Right hindlimb (tissue), 1 donor: ENCODE data around the gene HECTD4.

Experiments used
- DNase-seq: peaks from one replicate; pipeline ENCODE4 v3.0.0-alpha.2; 2018

HECTD4 gene

DNA sequence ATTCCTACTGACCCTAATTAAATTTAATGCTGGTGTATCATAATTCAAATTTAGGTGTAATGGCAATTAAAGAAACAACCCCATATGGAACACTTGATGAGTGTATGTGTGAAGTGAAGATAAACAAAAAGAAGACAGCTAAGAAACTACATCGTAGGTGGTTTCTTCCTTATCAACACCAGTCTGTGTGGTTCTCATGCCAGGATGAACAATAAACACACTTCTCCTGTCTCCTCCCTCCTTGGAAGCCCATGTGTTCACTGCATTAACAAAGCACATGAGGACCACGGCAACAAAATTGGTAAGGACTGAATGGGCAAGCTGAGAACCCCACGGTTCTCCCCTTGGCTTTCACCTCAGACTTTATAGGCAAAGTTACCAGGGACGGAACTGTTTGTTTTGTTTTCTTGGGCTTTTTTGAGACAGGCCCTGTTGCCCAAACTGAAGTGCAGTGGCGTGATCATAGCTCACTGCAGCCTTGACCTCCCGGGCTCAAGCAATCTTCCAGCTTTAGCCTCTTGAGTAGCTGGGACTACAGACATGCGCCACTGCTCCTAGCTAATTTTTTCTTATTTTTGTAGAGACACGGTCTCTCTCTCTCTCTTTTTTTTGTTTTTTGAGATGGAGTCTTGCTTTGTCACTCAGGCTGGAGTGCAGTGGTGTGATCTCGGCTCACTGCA lies 185.9 kb downstream of the HECTD4 start:
- no peak for DNase-seq

DNA sequence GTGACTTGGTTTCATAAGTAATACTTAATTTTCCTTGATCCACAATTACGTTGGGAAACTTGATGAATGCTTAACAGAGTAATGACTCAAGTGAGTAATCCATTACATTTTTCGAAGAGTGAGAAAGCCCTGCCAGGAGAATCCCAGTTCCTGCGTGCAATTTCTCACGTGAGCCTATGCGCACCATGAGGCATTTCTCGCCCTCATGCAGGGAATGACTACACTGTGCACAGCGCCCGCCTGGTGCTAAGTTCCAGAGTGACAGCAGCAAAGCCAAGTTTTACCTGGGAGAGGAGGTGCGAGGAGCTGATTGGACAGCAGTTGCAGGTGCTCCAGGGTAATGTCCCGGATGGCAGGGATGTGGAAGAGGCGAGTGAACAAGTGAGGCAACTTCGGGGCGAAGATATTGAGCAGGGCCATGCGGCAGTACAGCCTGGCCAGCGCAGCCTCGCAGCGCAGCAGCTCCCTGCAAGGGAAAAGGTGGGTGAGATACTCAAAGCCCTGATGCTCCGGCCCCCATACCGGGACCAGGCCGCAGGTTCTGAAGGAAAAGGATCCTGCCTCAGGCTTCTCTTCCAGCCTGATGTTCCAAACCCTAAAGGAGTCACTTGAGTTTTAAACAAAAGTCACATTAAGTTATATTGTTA lies 187.5 kb downstream of the HECTD4 start:
- DNase-seq, result no peak

DNA sequence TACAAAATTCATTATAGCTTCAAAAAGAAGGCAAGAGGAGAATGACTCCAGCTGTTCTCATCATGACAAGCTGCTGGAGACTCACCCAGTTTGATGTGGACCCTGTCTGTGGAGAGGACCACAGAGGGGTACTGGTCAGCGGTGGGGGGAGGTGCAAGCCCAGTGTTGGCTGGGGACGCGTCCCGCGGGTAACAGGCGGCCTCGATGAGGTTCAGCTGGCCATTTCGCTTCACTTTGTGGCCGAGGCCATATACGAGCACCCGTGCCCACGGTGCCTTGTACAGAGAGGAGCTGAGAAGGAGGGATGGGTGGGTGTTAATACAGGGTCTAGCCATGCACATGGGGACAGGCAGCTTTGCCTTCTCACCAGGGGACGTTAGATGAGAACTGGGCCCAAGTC lies 189.8 kb downstream of the HECTD4 start:
- DNase-seq, result no peak

DNA sequence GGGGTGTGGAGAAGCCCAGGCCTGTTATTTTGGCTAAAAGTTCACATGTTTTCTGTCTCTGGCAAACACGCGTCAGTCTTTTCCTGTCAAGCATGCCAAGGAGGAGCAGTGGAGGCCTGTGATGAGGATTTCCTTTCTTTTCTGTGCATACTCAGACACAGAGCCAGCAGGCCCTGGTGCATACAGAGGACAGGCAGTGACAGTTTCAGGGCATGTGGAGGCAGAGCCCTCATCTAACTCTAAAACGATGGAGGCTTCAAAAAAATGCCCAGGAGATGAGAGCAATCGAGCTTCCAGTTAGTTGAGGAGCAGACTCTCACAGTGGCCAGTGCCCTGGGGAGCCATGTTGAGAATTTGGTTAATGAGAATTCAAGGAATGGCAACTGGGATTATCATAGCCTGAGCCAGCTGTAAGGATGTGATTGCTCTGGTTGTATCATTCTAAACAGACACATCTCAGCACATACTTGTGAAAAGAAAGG lies 190.3 kb downstream of the HECTD4 start:
- no peak for DNase-seq

DNA sequence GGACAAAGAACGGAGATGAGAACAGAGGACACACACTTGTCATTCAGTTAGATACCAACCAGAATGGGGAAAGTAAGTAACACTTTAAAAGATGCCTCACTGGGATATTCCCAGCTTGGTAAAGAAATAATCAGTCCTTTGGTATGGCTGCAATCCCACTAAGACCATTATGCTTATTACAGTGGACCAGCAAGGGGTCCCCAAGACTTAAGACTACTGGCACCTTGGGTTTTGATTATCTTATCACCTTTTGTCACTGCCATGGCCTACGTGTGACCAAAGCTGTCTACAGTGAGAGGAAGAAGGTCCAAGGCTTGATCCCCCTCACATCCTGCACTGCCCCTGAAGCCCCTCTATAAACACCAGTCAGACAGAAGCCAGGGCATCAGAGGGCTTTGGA lies 191.0 kb downstream of the HECTD4 start:
- no peak for DNase-seq

DNA sequence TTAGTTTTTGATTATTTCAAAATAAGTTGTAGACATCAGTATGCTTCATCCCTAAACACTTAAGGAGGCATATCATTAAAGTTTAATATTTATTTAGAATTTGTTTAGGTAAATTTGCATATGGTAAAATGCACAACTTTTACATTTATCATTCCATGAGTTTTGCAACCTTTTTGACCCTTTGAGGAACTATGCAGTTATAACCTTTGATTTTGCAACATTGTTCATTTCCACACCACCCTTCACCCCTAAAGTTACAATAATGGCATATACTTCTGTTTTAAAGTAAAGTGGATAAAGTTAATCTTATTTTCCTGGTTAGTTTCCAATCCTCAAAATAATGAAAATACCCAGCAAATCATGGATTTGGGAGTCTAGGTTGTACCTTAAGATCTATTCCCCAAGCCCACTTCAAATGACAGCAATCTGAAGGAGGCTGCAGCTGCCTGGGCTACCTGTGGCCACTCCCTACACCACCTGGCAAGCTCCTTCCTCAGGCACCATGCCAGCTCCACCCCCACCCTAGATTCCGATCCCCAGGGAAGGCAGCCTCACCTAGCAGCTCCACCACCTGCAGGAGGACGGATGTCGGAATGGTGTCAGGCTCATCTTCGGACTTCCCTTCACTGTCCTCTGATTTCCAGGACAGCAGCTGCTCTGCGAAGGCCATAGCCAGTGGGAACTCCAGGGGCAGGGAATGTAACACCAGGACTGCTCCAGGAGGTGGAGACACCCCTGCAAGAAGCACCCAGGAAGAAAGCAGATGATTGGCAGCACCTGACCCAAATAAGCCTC lies 191.8 kb downstream of the HECTD4 start:
- no peak for DNase-seq

DNA sequence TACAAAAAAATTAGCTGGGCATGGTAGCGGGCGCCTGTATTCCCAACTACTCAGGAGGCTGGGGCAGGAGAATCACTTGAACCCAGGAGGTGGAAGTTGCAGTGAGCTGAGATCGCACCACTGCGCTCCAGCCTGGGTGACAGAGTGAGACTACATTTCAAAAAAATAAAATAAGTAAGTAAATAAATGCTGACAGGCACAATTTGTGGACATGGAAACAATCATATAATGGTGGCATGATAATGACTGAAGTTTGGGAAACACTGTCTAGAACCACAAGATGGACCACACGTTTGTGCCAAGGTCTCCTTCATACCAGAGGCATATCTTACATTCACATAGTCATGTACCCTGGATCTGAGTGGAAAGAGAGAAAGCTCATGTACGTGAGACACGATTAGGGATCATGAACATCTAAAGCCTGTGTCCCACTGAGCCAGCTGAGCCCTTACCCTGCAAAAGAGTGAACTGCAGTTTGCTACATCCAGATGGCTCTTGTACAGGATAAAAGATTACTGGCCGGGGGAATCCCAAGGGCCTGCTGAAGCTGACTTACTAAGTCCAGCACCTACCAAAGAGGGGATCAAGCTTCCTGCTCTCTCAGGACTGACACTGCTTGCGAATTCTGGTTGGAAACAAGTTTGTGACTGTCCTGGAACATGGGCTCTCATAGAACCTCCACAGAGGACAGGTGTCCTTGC lies 194.0 kb downstream of the HECTD4 start:
- DNase-seq, result no peak

DNA sequence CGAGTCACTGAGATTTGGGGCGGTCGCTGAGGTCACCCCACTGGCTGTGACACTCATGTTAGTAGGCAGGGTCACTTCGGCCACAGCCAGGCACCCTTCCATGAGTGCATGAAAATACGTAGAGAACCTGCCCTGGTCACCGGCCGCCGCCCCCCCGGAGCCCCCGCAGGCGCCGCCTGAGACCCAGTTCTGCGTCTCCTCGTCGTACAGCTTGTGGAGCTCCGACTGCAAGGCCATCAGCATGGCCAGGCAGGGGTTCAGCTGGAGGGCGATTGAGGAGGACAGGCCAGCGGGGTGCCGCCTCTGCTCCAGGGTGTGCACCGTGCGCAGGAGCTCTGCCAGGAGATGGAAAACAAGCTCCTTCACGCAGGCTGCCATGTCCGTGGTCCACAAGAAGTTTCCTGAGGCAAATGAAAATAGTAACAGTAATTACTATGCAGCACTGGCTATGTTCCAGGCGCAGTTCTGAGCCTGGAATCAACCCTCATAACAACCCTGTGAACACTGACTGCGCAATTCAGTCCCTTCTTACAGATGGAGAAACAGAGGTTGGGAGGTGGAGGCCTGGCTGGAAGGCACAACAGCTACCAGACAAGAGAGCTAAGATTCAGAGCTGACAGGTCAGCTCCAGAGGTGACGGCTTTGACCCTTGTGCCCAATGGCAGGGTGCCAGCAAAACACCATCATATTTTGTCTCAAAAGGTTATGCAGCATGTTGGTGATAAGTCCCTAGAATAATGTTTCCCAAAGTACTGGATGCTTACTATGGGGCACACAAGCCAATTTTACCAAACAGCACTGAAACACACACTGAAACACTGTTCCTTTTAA lies 196.9 kb downstream of the HECTD4 start:
- DNase-seq, result no peak

DNA sequence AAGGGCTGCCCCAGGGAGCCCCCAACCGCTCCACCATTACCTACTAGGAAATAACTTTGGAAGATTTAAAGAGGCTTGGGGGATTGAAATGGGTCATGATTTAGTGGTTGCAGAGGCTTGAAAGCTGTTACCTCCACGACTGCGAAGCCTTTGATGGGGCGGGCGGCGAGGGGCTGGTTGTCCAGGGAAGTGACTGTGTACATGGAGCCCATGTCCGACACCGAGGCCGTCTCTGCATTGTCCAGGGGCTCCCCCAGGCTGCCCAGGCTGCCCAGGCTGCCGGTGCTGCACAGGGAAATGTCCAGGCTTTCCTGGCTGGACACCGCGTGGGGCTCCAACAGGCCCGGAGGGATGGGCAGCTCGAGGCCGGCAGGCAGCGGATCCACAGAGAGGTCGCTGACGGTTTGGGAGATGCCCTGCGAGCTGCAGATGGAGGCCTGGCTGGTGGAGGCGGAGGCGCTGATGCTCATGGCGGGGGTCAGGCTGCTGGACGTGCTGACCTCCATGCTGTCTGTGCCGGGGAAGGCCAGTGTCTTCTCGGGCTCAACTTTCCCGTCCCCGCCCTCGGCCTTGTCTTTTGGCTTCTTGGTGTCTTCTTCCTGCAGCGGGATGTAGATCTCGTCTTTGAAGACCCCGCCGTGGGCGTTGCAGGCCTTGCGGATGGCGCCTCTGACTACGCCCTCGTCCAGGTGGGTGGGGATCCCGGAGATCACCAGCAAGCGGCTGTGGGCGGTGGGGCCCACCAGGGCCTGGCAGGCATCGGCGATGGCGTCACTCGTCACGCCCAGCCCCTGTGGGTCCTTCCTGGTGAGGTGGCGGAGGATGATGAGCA lies 198.0 kb downstream of the HECTD4 start:
- DNase-seq, result no peak

DNA sequence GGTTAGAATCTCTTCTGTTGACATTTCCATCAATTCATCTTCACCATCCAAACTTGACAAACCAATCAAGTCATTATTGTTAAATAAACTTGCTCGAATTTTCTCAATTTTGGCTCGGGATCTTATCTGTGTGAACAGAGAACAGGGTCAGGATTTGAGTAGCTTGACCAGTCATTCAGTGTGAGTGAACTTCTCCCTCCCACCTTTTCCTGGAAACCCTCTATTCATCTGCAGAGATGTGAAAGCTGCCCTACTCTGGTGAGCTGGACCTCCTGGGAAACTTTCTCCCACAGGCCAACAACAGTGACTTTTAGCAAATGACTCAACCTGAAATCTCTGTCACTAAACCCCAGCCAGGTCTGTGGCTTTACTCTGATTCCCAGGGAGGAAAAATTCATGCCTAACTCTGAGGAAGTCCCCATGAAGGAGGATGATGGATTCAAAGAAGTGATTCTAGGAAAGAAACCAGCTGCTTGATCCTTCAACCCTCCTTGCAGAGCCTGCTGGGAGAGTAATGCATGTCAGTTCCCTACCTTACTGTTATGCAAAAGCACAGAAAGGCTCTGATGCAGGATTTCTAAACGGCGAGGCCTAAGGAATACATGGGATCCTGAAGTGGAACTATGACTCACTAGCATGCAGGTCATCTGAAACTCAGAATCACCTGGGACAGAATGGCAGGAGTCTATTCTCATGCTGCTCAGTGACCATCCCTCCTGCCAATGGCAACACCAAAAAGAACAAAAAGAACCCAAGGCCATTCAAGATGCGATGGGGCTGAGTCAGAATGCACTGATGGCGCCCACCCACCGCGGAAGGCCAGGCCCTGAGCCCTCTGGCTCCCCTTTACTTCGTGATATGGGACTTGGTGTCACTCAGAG lies 198.8 kb downstream of the HECTD4 start:
- no peak for DNase-seq

DNA sequence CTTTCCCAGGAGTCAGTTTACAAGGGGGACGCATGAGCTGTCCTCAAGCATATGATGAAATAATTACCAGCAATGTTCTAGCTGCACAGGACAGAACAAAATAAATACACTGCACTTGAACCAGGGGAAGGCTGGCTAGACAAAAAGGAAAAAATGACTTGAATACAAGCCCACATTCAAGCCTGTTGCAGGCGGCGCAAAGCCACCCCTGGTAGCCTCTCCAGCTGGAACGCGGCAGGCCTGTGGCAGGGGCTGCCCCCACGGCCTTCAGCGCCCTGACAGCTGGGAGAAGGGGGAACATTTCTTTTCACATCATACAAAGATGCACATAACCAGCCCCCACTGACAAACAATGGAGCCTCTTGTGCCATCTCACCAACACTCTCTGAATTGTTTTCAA lies 199.7 kb downstream of the HECTD4 start:
- DNase-seq, result peak; percentile 56

DNA sequence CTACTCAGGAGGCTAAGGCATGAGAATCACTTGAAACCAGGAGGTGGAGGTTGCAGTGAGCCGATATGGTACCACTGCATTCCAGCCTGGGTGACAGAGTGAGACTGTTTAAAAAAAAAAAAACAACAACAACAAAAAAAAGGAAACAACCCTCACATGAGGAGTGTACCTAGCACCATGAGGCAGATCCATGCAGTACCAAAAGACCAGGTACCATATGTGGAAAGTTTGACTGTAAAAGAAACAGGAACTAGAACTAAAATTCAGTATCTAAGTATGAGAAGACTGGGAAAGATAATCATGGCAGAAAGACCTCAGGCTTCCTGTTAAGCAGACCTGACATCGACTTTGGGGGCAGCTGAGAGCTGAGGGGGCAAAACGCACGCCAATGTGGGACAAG lies 201.8 kb downstream of the HECTD4 start:
- DNase-seq, result no peak

DNA sequence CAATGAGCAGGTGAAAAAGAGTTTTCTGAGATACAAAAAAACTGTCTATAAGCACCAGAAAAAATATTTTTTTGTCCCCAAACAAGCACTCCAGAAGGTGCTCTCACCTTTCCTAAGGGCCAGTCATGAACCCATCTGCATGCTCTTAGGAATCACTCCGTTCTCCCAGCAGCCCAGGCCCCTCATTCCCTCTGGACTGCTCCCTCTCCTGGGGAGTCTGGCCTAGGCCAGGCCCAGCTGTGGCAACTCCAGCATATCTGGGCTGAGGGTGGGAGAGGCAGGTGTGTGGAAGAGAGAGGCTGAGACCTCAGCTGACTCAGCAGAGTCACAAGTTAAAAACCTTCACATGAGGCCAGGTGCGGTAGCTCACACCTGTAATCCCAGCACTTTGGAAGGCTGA lies 202.3 kb downstream of the HECTD4 start:
- no peak for DNase-seq

DNA sequence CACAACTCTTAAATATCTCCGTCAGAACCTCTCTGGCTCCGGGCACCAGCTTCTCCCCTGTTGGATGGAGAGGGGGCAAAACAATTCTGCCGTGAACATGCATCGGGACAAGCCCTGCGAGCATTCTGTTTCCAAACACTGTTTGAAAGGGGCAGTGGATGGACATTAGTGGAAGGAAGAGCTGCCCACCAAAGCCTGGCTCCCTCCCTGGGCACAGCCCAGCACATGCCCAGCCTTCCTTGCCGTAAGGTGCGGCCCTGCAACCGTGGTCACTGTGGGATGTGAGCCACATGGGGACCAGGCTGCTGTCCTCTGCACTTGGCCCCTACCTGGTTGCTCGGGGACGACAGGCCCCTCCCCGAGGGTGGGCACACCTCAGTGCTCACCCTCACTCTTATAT lies 202.9 kb downstream of the HECTD4 start:
- no peak for DNase-seq

DNA sequence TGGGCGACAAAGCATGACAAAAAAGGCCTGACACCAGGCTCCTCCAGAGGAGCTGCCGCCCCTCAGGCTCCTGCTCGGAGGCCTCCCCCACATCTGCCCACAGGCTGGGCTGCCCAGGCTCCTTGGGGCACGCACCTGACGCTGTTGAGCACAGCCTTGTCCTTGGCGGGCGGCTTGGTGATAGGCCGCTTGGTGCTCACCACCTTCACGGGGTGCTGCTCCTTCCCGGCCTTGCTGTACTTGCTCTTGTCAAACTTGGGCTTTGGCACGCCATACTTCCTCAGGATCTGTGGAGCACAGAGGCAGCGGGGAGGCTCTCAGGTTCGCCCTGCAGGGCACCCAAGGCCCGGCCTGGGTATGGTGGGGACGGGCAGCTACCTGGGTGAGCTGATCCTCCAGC lies 203.4 kb downstream of the HECTD4 start:
- no peak for DNase-seq

DNA sequence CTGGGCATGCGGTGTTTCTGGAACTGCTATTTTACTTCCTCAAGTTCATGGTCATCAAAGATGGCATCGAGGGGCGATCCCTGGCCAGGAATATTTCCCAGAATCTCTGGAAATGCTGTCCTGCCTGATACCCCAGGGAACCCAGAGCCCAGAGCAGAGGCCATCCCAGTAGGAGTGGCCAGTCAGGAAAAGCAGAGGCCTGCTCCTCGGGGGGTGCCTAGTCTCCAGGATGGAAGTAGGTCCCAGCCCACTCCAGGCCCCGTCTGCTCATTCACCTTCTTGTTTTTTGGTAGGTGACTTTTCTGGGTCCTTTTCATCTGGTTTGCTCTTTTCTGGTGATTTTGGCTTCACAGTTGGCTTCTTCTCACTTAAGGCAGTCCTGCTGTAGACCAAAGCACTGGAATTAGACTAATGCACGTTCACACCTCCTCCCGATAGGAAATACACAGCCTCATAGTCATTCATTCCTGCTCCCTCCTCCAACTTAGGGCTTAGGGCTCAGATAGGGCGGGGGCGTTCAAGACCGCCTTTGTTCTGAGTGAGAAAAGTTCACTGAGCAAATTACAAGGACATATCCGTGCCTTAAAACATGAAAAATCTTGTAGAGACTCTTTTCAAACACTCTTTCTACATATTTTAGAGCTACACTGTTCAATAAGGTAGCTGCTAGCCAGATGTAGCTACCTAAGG lies 205.8 kb downstream of the HECTD4 start:
- no peak for DNase-seq

DNA sequence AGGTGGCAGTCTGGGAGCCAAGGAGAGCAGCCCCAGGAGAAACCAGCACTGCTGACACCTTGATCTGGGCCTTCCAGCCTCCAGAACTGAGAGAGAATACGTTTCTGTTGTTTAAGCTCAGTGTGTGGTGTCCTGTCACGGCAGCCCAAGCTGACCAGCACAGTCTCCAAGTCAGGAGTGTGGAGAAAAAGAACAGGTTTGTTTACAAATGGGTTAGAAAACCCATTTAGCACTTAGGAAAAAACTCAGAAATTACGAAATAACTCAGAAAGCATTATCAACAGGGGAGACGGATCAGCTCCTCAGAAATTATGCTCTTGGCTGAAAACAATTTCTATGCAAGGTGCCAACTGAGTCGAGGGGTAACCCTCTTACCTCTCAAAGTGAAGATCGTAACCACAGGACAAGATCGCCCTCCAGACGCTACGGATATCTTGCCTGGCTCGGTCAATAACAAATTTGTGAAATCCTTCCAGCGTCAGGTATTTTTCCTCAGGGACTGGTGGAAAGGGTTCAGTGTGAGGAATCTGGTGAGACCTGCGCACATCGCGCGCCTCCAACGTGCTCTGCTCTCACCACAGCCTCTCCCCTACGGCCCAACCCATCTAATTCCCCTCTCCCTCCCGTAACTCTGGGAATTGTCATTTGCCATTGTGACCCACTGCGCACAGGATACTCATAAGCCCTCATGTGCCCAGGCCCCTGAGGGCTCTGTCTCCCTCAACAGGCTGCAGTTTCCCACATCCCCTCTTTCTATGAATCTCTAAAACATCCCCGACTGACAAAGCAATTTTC lies 206.7 kb downstream of the HECTD4 start:
- no peak for DNase-seq

DNA sequence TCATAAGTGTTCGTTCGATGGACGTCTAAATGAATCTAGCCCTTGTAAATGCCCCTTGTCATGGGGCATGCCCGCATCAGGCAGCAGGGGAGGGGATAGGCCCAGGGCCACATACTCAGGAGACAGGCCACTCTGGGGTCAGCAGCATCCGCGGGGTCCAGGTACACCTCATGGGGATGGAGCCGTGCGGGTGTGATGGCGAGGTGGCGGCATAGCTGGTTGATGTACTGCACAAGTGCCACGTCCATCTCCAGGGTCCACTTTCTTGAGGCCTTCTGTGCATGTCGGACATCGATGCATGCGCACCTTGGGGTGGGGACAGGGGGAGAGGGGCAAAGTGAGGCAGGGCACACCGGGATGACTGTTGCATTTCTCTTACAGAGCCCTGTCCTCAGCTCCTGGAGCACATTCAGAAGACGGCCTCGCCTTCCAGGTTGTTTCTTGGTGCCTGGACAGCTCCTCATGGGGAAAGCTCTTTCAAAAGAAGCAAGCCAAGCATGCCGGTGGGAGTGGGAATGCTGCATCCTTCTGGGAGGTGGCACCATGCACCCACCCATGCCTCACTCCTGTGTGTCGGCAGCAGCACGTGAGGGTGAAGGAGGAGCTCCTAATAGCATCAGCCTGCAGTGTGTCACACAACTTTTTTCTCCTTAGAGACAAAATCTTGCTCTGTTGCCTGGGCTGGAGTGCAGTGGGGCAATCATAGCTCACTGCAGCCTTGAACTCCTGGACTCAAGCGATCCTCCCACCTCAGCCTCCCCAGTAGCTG lies 209.5 kb downstream of the HECTD4 start:
- no peak for DNase-seq
